HepG2 (cell line): ENCODE measurements around the gene OGG1. TPM values are rescaled to one million over a fixed set of nuclear protein-coding genes. Genes with fewer than 3 reads are reported as not detected.

Experiments used
- ATAC-seq: fragments of 200-7000 bp; cut with Tn5 transposase; 3 replicates; pipeline ENCODE4 v1.9.1; 2020; ENCODE audit warnings: mild to moderate bottlenecking, moderate library complexity
- BruUV-seq: library from RNA; stranded (reverse); fragments of 400-500 nt; replicated peaks from 2 replicates; lab custom pipeline; 2021; lab: Mats Ljungman, UMichigan
- CTCF ChIA-PET: fragments of 300-600 bp; formaldehyde crosslinking; extraction: SDS; loops from one replicate; lab custom pipeline; 2021; ENCODE audit warnings: low total read pairs, inconsistent platforms, low intra/inter-chr PET ratio; lab: Yijun Ruan, JAX
- POLR2A ChIA-PET: fragments of 350-600 bp; sonication (Branson Sonifier 250); formaldehyde crosslinking; loops from one replicate; lab custom pipeline; 2020; ENCODE audit warnings: antibody characterized with exemption, inconsistent platforms; lab: Yijun Ruan, JAX
- DNase-seq: peaks from one replicate; pipeline ENCODE4 v3.0.0-alpha.2; 2015; ENCODE audit warnings: low spot score
- FAIRE-seq: peaks from 3 replicates; lab custom pipeline; 2011; peaks lifted over from hg19 to GRCh38; lab: Jason Lieb, UNC
- H2AFZ ChIP-seq: one replicate; pipeline ENCODE4 v1.6.1; 2011; ENCODE audit warnings: low read length, inconsistent platforms
- H3K27ac ChIP-seq: fragments of 300-600 bp; 3 replicates; pipeline ENCODE4 v1.8.0; 2011; ENCODE audit warnings: mixed run types, mild to moderate bottlenecking, mixed read lengths, low read length, inconsistent platforms; ENCODE audit not compliant: insufficient read depth; ENCODE audit errors: extremely low read length
- H3K27me3 ChIP-seq, 2 experiments: fragments of 200-600 bp in 1 of 2; 2 replicates in 1 of 2; 3 replicates in 1 of 2; pipeline versions ENCODE4 v1.6.0 to v1.8.0; 2011; ENCODE audit warnings: low read length in 2 of 2, mild to moderate bottlenecking in 2 of 2, moderate library complexity in 2 of 2, inconsistent platforms in 1 of 2; ENCODE audit not compliant: insufficient read depth in 2 of 2, control insufficient read depth in 1 of 2
- H3K36me3 ChIP-seq, 2 experiments: fragments of 200-600 bp in 1 of 2; replicated peaks in 1 of 2; 2 replicates in 1 of 2; 3 replicates in 1 of 2; pipeline versions ENCODE4 v1.5.1 to v1.8.0; 2011; ENCODE audit warnings: low read length in 2 of 2, inconsistent platforms in 1 of 2; ENCODE audit not compliant: insufficient read depth in 2 of 2, control insufficient read depth in 1 of 2
- H3K4me1 ChIP-seq: 2 replicates; pipeline ENCODE4 v1.5.1; 2012; ENCODE audit warnings: low read length, inconsistent platforms; ENCODE audit not compliant: insufficient read depth
- H3K4me2 ChIP-seq: 2 replicates; pipeline ENCODE4 v1.6.0; 2011; ENCODE audit warnings: low read depth, low read length, inconsistent platforms
- H3K4me3 ChIP-seq, 3 experiments: fragments of 200-600 bp in 1 of 3; sonication (generic), shearing (Covaris generic) in 1 of 3; replicated peaks in 1 of 3; 2 replicates each; pipeline ENCODE4 v1.5.1; 2011 to 2016; ENCODE audit warnings: low read length in 3 of 3, inconsistent platforms in 2 of 3, low read depth in 2 of 3, mild to moderate bottlenecking in 2 of 3, control low read depth in 1 of 3, mixed read lengths in 1 of 3; ENCODE audit not compliant: insufficient read depth in 1 of 3
- H3K79me2 ChIP-seq: one replicate; pipeline ENCODE4 v1.6.1; 2011; ENCODE audit warnings: low read length, inconsistent platforms; ENCODE audit not compliant: insufficient read depth
- H3K9ac ChIP-seq: 2 replicates; pipeline ENCODE4 v1.6.0; 2011; ENCODE audit warnings: mild to moderate bottlenecking, low read depth, low read length, inconsistent platforms; ENCODE audit not compliant: insufficient read depth
- H3K9me3 ChIP-seq: 2 replicates; pipeline ENCODE4 v1.5.1; 2012; ENCODE audit warnings: mild to moderate bottlenecking, low read length
- H4K20me1 ChIP-seq: 2 replicates; pipeline ENCODE4 v1.6.0; 2011; ENCODE audit warnings: inconsistent platforms, mild to moderate bottlenecking, low read length, moderate library complexity; ENCODE audit not compliant: insufficient read depth
- AKNA ChIP-seq: sonication (generic); formaldehyde crosslinking; IDR thresholded peaks from 2 replicates; pipeline ENCODE4 v1.4.0; 2020; ENCODE audit warnings: missing genetic modification reagents, borderline replicate concordance
- CBX1 ChIP-seq: IDR thresholded peaks from one replicate; pipeline ENCODE4 v1.6.1; 2016; ENCODE audit warnings: antibody characterized with exemption, low read depth
- DNMT3B ChIP-seq: conservative IDR thresholded peaks from 2 replicates; pipeline ENCODE4 v1.6.1; 2016; ENCODE audit warnings: missing biosample characterization, control low read depth
- DR1 ChIP-seq: sonication (generic); formaldehyde crosslinking; IDR thresholded peaks from 2 replicates; pipeline ENCODE4 v1.8.0; 2021; ENCODE audit warnings: mild to moderate bottlenecking, missing genetic modification reagents, inconsistent platforms
- GPBP1L1 ChIP-seq: sonication (generic); formaldehyde crosslinking; IDR thresholded peaks from 2 replicates; pipeline ENCODE4 v1.5.0; 2020; ENCODE audit warnings: mild to moderate bottlenecking, missing genetic modification reagents
- MEF2D ChIP-seq: sonication (generic); formaldehyde crosslinking; IDR thresholded peaks from 2 replicates; pipeline ENCODE4 v1.5.1; 2020; ENCODE audit warnings: mild to moderate bottlenecking, missing genetic modification reagents
- PAF1 ChIP-seq: IDR thresholded peaks from 2 replicates; pipeline ENCODE4 v1.6.1; 2016; ENCODE audit warnings: missing genetic modification reagents, missing compliant biosample characterization
- PLSCR1 ChIP-seq: sonication (generic); formaldehyde crosslinking; IDR thresholded peaks from 2 replicates; pipeline ENCODE4 v1.5.0; 2020; ENCODE audit warnings: missing genetic modification reagents, mild to moderate bottlenecking, borderline replicate concordance
- RNF219 ChIP-seq: sonication (generic); formaldehyde crosslinking; IDR thresholded peaks from 2 replicates; pipeline ENCODE4 v1.5.0; 2020; ENCODE audit warnings: mild to moderate bottlenecking, missing genetic modification reagents
- SOX6 ChIP-seq, 2 experiments: fragments of 450-650 bp in 1 of 2; sonication (generic) in 1 of 2; formaldehyde crosslinking in 1 of 2; IDR thresholded peaks; 2 replicates each; pipeline versions ENCODE4 v1.4.0 to v1.6.1; 2017 to 2020; ENCODE audit warnings: antibody characterized with exemption in 1 of 2, mild to moderate bottlenecking in 1 of 2, missing genetic modification reagents in 1 of 2
- TEAD3 ChIP-seq: optimal IDR thresholded peaks from 2 replicates; pipeline ENCODE3; 2016; ENCODE audit warnings: borderline replicate concordance
- ZNF710 ChIP-seq: sonication (generic); formaldehyde crosslinking; IDR thresholded peaks from 2 replicates; pipeline ENCODE4 v1.5.0; 2020; ENCODE audit warnings: mild to moderate bottlenecking, missing genetic modification reagents, borderline replicate concordance
- WGBS: methylation state at CpG from one replicate; pipeline ENCODE4 v1.1.6; 2017; ENCODE audit warnings: low lambda C conversion rate; 5-methylcytosine and 5-hydroxymethylcytosine counted together
- in situ Hi-C: cut with HindIII; loops from 2 replicates; pipeline ENCODE4 v1.10.0; 2017; ENCODE audit warnings: low pct_unique_long_range_greater_than_20kb; ENCODE audit not compliant: extremely low pct_ligation_motif_present
- intact Hi-C: fragments of 100-400 bp; cut with micrococcal nuclease; formaldehyde crosslinking; loops from one replicate; pipeline ENCODE4 v1.10.0; 2022; ENCODE audit not compliant: unreplicated experiment
- polyA plus RNA-seq, 8 experiments: library from polyadenylated mRNA; depleted of rRNA in 3 of 8; stranded (reverse) in 7 of 8; unstranded in 1 of 8; fragments of >200 nt; fragmentation: Illumina TruSeq in 4 of 8; extraction: Trizol in 4 of 8; gene quantifications; 2 replicates each; pipeline versions ENCODE4 v1.2.1 to v1.2.3, GENCODE V29; 2011 to 2016; ENCODE audit warnings: low read depth in 4 of 8, missing spikeins in 1 of 8, mixed read lengths in 1 of 8; ENCODE audit not compliant: insufficient read depth in 1 of 8
- total RNA-seq, 5 experiments: library from RNA; depleted of rRNA; stranded (reverse); fragments of >200 nt; fragmentation: Illumina TruSeq; extraction: Trizol; gene quantifications; 2 replicates each; pipeline ENCODE4 v1.2.3, GENCODE V29; 2016; ENCODE audit warnings: low read depth in 1 of 5

OGG1 gene
- total and polyA plus RNA-seq, 2 of the 13 experiments (the other 11 are each of a cell fraction or from before 2014, with no cell fraction given) = 28.7 to 33.2 TPM

- in situ Hi-C loops = no loop called here
- ATAC-seq = no peak
- no peak for TF ChIP-seq PLSCR1 (CRISPR knock-in tag)
- TF ChIP-seq MEF2D = no peak
- TF ChIP-seq PAF1 (CRISPR knock-in tag) = no peak
- no peak for TF ChIP-seq AKNA (CRISPR knock-in tag)
- TF ChIP-seq DNMT3B (CRISPR knock-in tag) = no peak
- no peak for TF ChIP-seq RNF219
- TF ChIP-seq SOX6 (IDR thresholded peaks at IDR 0.05) = no peak
- no peak for TF ChIP-seq SOX6 (CRISPR knock-in tag; IDR thresholded peaks at IDR 0.05)
- no peak for TF ChIP-seq ZNF710
- no peak for TF ChIP-seq DR1
- TF ChIP-seq GPBP1L1 (CRISPR knock-in tag) = no peak
- no peak for TF ChIP-seq CBX1
- no peak for TF ChIP-seq TEAD3 (CRISPR knock-in tag)
Measured at GRCh38 chr3:9781551-9781950, 31.8 kb downstream of the OGG1 start.

More at GRCh38 chr3:9781551-9781950, 31.8 kb downstream of the OGG1 start:
- H3K36me3 ChIP-seq = peaks cover 20 to 41% of the 10 kb centered on the region in 2 experiments
- H3K9ac ChIP-seq = no peak overlapping the region
- no peak overlapping the region for H3K27ac ChIP-seq
- ChIA-PET POLR2A (interaction anchor here (1.0 to 2.5 kb wide), 3 partner anchors 11 to 120 kb away, joined by 4 to 15 read pairs (median 4); partner anchors contain the start of genes ARPC4, CAMK1 and TADA3), CTCF (no interaction called here)
- intact Hi-C loops = no loop called here
- no peaks in the 10 kb centered on the region for H3K79me2 ChIP-seq
- H3K4me1 ChIP-seq = peaks cover 16% of the 10 kb centered on the region
- no peak overlapping the region for H3K4me2 ChIP-seq
- no peaks in the 10 kb centered on the region for H3K27me3 ChIP-seq
- H3K4me3 ChIP-seq = no peak overlapping the region
- H4K20me1 ChIP-seq = no peaks in the 10 kb centered on the region
- DNase-seq = no peak
- no TSS peak for BruUV-seq
- H2AFZ ChIP-seq = no peak overlapping the region
- no peaks in the 10 kb centered on the region for H3K9me3 ChIP-seq
- no peak for FAIRE-seq
- WGBS = 86% methylated on average over 1 of the region's 1 CpG
